SU-DHL-6 (cell line): ENCODE results near the gene PLEKHS1.

Source experiments
- H2AFZ ChIP-seq: fragments of 200-600 bp; sonication (generic); 2 replicates; pipeline ENCODE4 v1.6.1; 2014; ENCODE audit warnings: low read depth, mild to moderate bottlenecking, moderate library complexity, mixed read lengths, antibody characterized with exemption, low read length; ENCODE audit not compliant: severe bottlenecking
- H3F3A ChIP-seq: fragments of 200-600 bp; shearing (Covaris generic); 2 replicates; pipeline ENCODE4 v1.6.0; 2016; ENCODE audit warnings: antibody characterized with exemption, mild to moderate bottlenecking; ENCODE audit not compliant: insufficient read depth
- H3K27ac ChIP-seq: fragments of 200-600 bp; sonication (generic); 2 replicates; pipeline ENCODE4 v1.5.1; 2016; ENCODE audit warnings: low read depth, mild to moderate bottlenecking, low read length, moderate library complexity, mixed read lengths
- H3K27me3 ChIP-seq: fragments of 200-600 bp; sonication (generic), shearing (Covaris generic); 2 replicates; pipeline ENCODE4 v1.6.0; 2014; ENCODE audit warnings: mild to moderate bottlenecking, low read length
- H3K36me3 ChIP-seq: fragments of 200-600 bp; sonication (generic); 2 replicates; pipeline ENCODE4 v1.6.1; 2014; ENCODE audit warnings: mild to moderate bottlenecking, low read length, mixed read lengths
- H3K4me2 ChIP-seq: fragments of 300-600, 200-600 bp; shearing (Covaris generic), sonication (generic); 2 replicates; pipeline ENCODE4 v1.6.0; 2014; ENCODE audit warnings: low read length, low read depth, mild to moderate bottlenecking; ENCODE audit not compliant: poor library complexity, severe bottlenecking
- H3K4me3 ChIP-seq: fragments of 200-600 bp; sonication (generic); 2 replicates; pipeline ENCODE4 v1.5.1; 2014; ENCODE audit warnings: antibody characterized with exemption, low read length, mild to moderate bottlenecking, mixed read lengths; ENCODE audit not compliant: insufficient read depth, poor library complexity, severe bottlenecking
- H3K79me2 ChIP-seq: fragments of 200-600 bp; sonication (generic); 2 replicates; pipeline ENCODE4 v1.6.1; 2014; ENCODE audit warnings: mild to moderate bottlenecking, low read length, moderate library complexity; ENCODE audit not compliant: insufficient read depth
- H3K9ac ChIP-seq: fragments of 200-600 bp; sonication (generic); 2 replicates; pipeline ENCODE4 v1.7.0; 2014; ENCODE audit warnings: mild to moderate bottlenecking, low read length
- H3K9me2 ChIP-seq: fragments of 200-600 bp; sonication (generic); replicated peaks from 2 replicates; pipeline ENCODE4 v1.6.1; 2014; ENCODE audit warnings: low read length; ENCODE audit not compliant: insufficient read depth
- H3K9me3 ChIP-seq: fragments of 200-600 bp; sonication (generic); 2 replicates; pipeline ENCODE4 v1.6.1; 2014; ENCODE audit warnings: low read length, mixed read lengths; ENCODE audit not compliant: insufficient read depth
- H4K20me1 ChIP-seq: fragments of 200-600 bp; sonication (generic); 2 replicates; pipeline ENCODE4 v1.6.1; 2014; ENCODE audit warnings: low read depth, mild to moderate bottlenecking, antibody characterized with exemption, low read length, moderate library complexity, mixed read lengths
- CTCF ChIP-seq: fragments of 200-600 bp; sonication (generic); IDR thresholded peaks from one replicate; pipeline ENCODE4 v1.5.1; 2017; ENCODE audit warnings: antibody characterized with exemption, mild to moderate bottlenecking, low read length, moderate library complexity; ENCODE audit not compliant: insufficient read depth, poor library complexity, severe bottlenecking
- EZH2phosphoT487 ChIP-seq: fragments of 200-600 bp; sonication (generic), shearing (Covaris generic); conservative IDR thresholded peaks from 2 replicates; pipeline ENCODE4 v1.6.1; 2018; ENCODE audit warnings: mild to moderate bottlenecking, antibody characterized with exemption, low read length, moderate library complexity, mixed read lengths

The PLEKHS1 gene

GRCh38 chr10:113743594-113743993 is 7.9 kb upstream of the PLEKHS1 start:
- no peaks in the 10 kb centered on the region for H3K9me3 ChIP-seq
- no peaks in the 10 kb centered on the region for H4K20me1 ChIP-seq
- no peaks in the 10 kb centered on the region for H3F3A ChIP-seq
- H3K79me2 ChIP-seq, result no peaks in the 10 kb centered on the region
- no peak overlapping the region for H3K4me3 ChIP-seq
- H3K36me3 ChIP-seq, result no peaks in the 10 kb centered on the region
- no peak overlapping the region for H3K4me2 ChIP-seq
- no peaks in the 10 kb centered on the region for H3K27me3 ChIP-seq
- TF ChIP-seq CTCF (no peak), EZH2phosphoT487 (no peak)
- H3K9ac ChIP-seq, result no peak overlapping the region
- H2AFZ ChIP-seq, result no peak overlapping the region
- no peaks in the 10 kb centered on the region for H3K9me2 ChIP-seq
- no peak overlapping the region for H3K27ac ChIP-seq

GRCh38 chr10:113745374-113745773 is 6.1 kb upstream of the PLEKHS1 start:
- no peaks in the 10 kb centered on the region for H3K9me3 ChIP-seq
- no peak overlapping the region for H3K9ac ChIP-seq
- no peaks in the 10 kb centered on the region for H3K79me2 ChIP-seq
- TF ChIP-seq CTCF (no peak), EZH2phosphoT487 (no peak)
- H4K20me1 ChIP-seq, result no peaks in the 10 kb centered on the region
- H3K27me3 ChIP-seq, result no peaks in the 10 kb centered on the region
- H2AFZ ChIP-seq, result no peak overlapping the region
- no peaks in the 10 kb centered on the region for H3K36me3 ChIP-seq
- no peak overlapping the region for H3K4me2 ChIP-seq
- H3K9me2 ChIP-seq, result no peaks in the 10 kb centered on the region
- H3K27ac ChIP-seq, result no peak overlapping the region
- H3F3A ChIP-seq, result no peaks in the 10 kb centered on the region
- no peak overlapping the region for H3K4me3 ChIP-seq

- Histone ChIP-seq H4K20me1 (no peaks in the 10 kb centered on the region), H3K9me3 (no peaks in the 10 kb centered on the region), H3K79me2 (no peaks in the 10 kb centered on the region), H3F3A (no peaks in the 10 kb centered on the region), H3K36me3 (no peaks in the 10 kb centered on the region), H2AFZ (no peak overlapping the region), H3K27me3 (no peaks in the 10 kb centered on the region), H3K9ac (no peak overlapping the region), H3K4me2 (no peak overlapping the region), H3K4me3 (no peak overlapping the region), H3K9me2 (no peaks in the 10 kb centered on the region), H3K27ac (no peak overlapping the region)
- TF ChIP-seq CTCF (no peak), EZH2phosphoT487 (no peak)
Observed at GRCh38 chr10:113746217-113746957, 5.1 kb upstream of the PLEKHS1 start.
